Lower leg skin (tissue), 3 donors: ENCODE data around the gene EIF4G1.

Experiments used
- CTCF ChIP-seq, 3 donors: fragments of 450-650 bp; IDR thresholded peaks; one replicate each; pipeline ENCODE4 v1.5.1; 2016; ENCODE audit warnings: antibody characterized with exemption in 3 of 3, mild to moderate bottlenecking in 3 of 3, moderate library complexity in 2 of 3
- POLR2A ChIP-seq, 2 donors: fragments of 450-650 bp; IDR thresholded peaks; one replicate each; pipeline ENCODE4 v1.6.1; 2016 to 2017; ENCODE audit warnings: antibody characterized with exemption in 2 of 2, mild to moderate bottlenecking in 1 of 2, moderate library complexity in 1 of 2

GRCh38 chr3:184337399-184337714 lies 23.0 kb downstream of the EIF4G1 start, which contains the start of gene FAM131A:
- TF ChIP-seq CTCF (IDR thresholded peaks at IDR 0.05) (no peak), POLR2A (IDR thresholded peaks at IDR 0.05) (no peak)
